Stimulated activated CD4-positive, alpha-beta T cell treated with anti-CD3 and anti-CD28 coated beads, Interleukin-12 subunit alpha, Interleukin-12 subunit beta, amount 100 ng/mL, for 4 hours (primary cell): Measurements from ENCODE around the gene LGALSL.

Experiments
- DNase-seq: peaks from one replicate; pipeline ENCODE4 v3.0.0-alpha.2; 2020

LGALSL gene

DNA sequence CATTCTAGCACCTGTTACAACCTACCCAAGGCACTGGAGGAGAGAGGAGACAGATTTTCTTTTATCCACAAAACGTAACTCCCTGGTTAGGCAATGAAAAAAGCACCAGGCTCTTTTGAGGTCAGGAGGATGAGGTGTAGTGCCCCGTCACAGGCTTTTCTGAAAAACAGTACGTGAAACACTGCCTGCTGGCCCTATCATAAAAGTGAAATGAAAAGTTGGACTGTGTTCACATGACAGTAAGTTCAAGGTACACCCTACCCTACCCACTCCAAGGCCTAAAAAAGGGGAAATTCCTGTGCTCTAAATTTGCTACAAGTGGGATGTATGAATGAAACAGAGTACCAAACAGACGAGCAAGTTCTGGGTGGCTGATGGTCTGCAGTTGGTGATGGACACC lies 17.6 kb downstream of the LGALSL start:
- no peak for DNase-seq

DNA sequence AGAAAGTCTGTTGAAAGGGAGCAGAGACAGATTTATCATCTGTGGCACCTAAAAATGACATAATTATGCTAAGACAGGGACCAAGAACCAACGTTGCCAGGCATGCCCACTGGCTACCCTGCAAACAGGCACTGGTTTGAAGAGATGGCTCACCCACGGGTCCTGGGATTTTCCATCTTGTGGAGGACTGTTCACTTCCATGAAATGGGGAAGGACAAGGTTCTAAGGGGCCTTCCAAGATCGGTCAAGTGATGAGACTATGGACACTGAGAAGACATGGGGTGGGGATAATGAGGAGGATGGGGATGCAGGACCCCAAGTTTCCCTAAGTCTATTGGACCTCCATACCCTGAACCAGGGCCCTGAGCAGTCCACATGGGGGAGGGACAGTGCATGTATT lies 18.9 kb downstream of the LGALSL start:
- DNase-seq = no peak

DNA sequence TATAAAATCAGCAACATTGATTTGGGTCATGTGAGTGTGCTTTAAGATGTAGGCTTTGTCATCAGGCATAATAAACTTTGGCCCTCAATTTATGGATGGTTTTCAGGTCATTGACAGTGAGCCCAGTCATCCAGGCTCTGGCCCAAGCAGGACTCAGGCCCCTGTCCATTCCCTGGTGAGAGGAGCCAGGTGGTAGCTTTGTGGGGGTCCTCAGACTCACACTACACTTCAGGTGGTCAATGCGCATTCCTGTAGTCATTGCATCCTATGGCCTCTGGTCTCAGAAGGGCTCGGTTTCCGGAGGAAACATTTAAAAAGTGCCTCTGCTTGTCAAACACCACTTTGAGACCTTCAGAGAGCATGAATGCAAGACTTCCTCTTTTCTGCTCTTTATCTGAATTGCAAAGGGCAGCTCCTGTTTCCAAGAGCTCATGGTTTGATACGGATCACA lies 20.2 kb downstream of the LGALSL start:
- no peak for DNase-seq

DNA sequence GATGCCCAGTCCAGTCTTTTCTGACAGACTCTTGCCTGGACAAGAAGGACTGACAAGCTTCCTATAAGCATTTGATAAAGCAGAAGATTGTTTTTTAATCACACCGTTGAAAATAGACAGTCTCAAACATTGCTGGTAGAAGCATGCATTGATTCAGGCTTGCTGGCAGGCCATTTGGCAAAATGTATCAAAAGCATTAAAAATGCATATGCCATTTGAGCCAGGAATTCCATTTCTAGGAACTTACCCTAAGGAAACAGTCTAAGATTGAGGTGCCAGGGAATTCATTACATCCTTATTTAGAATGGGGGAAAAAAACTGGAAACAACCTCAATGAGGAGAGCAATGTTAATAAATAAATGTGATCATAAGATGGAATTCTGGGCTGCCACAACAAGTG lies 20.7 kb downstream of the LGALSL start:
- no peak for DNase-seq

DNA sequence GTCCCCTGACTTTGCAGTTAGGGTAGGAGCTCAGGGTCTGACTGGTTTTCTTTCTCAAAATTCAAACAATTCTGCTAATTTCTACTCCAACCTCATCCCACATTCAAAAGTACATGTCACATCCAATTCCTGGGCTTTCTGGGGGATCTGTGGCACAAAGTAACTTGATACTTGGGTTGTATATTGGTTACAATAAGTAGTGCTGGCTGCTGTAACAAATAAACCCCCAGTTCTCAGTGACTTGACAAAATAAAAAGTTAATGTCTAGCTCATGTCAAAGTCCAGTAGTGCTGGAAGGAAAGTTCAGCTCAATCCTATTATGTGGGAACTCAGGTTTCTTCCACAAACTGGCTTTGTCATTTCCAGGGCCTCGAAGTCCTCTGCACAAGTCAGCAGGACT lies 23.1 kb downstream of the LGALSL start:
- DNase-seq = no peak

DNA sequence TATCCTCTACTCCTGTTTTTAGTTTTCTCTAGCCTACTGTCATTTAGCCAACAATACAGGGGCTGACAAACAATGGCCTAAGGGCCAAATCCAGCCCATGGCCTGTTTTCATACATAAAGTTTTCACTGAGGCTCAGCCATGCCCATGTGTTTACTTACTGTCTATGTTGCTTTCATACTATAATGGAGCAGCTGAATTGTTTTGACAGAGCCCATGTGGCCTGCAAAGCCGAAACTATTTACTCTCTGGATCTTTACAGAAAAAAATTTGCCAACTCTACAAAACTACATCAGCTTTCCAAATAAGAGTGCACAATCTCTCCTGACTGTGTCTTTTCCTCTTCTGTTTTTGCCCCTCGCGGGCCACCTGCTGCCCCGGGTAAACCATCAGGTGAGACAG lies 24.0 kb downstream of the LGALSL start:
- no peak for DNase-seq

DNA sequence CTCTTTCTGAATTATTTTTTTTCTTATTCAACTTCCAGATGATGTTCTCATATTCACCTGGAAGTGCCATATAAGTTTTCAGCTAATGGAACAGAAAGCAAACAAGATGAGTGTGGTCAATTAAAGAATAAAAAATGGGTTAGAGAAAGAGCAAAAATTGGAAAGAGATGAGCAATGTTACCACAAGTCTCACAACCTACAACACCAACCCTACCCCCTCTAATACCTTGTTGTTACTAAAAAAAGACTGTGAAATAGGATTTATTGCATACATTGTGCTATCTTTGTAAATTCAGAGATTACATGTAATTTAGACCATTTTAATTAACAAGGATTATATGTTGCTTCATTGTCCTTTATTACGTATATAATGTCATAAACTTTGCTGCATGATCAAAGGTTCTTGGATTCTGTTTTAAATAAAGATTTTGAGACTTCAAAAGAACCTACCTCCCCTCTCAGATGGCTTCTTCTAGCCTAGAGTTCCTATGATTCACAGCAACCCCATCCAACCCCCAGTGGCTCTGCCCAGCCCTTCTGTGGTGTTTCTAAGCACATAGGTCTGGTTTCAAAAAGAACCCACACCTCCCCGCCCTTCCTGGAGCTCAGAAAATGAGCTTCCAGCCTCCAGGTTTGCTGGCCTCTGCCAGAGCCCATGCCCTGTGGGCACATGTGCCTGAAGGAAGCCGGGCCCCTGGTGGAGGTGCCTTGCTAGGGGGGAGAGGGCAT lies 24.7 kb downstream of the LGALSL start:
- no peak for DNase-seq

DNA sequence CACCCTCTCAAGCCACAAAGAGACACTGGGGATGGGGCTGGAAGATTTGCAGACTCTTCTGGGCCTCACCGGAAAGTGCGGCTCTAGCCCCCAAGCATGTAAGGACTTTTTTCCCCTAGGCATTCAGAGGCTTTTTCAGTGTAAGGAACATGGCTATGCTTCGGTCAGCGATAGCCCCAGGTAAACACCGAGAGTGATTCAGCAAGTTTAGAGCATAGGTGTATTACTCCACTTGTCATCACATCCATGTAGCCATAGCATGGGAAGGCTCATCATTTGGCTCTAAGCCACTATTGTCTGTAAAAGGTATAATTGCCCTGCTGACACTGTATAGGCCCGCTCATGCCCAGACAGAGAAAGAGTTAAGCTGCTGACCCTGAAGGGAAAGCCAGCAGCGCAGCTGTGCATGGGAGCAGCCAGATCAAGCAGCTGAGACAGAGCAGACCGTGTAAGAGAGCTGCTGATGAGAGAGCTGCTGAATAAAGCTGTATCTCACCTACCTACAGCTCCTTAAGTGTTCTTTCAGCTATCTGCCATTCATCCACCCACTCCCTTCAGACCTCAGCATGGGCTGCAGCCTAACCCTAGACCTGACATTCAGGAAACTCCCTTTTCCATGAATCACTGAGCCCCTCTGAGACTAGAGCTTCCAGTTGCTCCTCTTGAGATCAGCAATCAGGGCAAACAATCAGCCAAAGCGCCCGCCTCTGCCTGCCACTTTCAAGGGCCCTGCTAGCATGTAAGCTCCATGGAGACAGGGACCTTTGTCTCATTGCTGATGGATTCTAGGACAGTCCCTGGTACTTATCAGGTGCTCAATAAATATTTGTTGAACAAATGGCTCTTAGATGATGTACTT lies 25.5 kb downstream of the LGALSL start:
- no peak for DNase-seq

DNA sequence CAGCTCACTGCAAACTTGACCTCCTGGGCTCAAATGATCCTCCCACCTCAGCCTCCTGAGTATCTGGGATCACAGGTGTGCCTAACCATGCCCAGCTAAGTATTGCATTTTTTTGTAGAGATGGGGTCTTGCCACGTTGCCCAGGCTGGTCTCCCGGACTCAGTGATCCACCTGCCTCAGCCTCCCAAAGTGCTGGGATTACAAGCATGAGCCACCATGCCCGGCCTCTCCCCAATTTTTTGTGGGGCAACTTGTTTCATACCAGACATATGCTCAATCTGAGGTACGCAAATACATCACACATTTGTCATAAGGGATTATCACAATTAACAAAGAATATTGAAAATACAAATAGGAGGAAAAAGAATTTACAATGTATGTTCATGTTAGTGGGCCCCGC lies 27.7 kb downstream of the LGALSL start:
- DNase-seq = no peak

DNA sequence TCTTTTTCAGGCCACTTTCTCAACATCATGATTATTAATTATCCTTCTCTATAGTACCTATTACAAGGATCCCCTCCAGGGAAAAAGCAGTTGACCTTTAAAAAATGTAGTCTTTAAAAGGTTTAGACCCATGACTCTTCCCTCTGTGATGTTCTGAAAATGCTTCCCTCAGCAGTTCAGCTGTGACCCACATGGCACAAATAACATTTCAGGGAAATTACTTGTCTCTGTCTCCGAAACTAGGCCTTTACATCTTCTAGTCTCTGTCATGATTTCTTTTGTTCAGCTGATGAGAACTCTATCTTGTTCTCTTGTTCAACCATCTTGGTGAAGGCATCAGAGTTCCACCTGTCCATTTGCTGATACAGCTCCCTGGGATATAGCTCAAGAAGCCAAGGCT lies 28.3 kb downstream of the LGALSL start:
- no peak for DNase-seq

DNA sequence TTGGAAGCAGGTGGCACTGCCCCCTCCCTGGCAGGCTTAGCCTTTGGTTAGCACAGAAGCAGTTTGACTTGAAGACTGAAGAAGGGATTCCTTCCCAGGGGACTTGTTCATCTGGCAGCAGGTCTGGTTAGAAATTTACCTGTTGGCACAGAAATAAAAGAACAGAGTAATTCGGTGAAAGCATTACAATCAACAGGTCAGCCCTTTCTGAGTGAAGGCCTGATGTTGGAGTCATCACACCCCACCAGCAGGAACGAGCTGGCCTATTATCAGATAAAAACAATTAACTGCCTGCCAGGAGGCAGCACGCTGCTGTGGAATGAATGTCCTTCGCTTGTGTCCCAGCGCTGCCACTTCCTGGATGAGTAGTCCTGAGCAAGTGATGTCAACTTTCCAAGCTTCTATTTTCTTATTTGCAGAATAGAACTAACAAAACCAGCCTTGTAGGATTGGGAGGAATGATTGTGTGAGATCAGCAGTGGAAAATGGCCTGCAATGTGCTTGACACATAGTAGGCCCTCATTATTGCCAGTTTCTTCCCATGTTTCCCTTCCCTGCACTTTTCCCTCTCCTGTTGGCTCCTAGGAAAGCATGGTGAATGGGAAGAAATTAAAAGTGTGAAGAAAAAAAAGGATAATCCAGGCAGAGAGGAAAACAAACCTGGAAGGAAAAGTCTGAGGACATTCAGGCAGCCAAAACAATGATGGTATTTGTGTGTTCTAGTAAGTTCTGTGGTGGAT lies 29.0 kb downstream of the LGALSL start:
- DNase-seq = no peak

DNA sequence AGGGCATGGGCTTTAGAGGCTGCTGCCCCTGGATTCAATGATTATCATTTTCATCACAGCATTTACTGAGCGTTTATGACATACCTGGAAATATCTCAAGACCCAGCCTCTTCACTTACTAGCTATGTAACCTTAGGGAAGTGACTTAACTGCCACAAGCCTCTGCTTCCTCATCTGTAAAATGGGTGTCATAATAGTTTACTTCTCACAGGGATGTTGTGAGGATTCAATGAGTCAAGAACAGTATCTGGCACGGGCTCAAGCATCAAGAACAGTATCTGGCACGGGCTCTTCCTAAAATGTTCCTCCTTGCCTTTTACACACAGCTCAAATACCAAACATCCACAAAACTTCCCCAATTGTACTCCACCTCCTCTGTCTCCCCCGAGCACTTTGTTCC lies 31.4 kb downstream of the LGALSL start:
- DNase-seq = no peak

DNA sequence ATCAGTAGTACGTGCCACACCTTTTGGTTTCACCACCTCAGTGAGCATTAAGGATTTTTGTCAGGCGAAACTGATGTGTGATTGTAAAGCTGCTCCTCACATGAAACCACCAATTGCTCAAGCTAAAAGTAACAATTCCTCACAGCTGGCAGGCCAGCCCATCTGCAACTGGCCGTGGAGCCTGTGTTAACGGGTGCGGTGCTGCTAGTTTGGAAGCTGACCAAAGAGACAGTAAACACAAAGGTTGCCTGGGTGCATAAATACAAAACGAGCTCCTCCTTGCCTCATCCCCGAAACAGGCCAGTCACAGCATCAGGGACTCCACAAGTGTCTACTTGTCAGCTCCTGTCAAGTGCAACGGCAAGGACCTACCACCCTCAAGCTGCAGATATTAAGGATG lies 32.0 kb downstream of the LGALSL start:
- no peak for DNase-seq

DNA sequence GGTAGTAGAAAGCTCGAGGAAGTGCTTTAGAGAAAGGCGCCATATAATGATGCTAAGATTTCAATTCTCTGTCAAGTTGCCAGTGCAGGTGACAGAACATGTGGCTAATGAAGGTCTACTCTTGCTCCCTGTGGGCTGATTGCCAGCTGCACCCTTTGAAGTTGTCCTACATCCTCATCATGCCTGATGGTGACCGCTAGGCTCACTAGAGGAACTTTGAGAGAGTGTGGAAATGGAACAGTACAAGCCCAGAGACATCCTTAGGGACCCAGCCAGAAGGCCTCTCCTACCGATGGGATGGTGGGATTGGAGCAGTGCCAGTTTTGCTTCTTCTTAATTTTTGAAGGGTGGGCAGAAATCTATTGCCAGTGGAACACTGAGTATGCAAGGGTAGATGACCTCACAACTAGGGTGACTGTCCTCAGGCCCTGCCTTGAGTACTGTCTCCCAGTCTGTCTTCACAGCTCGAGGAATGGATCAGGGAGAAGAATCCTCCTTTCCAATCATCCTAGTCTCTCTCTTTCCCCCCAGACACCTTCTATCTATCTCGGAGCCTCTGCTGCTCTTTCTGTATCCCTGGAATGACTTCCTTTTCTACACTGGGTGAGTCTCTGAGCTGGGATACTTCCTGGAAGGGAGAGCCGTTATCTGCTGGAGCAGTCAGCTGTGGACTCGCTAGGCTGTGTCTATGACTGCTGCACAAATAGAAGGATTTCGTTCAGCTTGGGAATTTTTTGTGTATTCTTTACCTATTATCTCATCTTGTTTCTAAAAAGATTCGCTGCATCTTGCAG lies 33.5 kb downstream of the LGALSL start:
- no peak for DNase-seq

DNA sequence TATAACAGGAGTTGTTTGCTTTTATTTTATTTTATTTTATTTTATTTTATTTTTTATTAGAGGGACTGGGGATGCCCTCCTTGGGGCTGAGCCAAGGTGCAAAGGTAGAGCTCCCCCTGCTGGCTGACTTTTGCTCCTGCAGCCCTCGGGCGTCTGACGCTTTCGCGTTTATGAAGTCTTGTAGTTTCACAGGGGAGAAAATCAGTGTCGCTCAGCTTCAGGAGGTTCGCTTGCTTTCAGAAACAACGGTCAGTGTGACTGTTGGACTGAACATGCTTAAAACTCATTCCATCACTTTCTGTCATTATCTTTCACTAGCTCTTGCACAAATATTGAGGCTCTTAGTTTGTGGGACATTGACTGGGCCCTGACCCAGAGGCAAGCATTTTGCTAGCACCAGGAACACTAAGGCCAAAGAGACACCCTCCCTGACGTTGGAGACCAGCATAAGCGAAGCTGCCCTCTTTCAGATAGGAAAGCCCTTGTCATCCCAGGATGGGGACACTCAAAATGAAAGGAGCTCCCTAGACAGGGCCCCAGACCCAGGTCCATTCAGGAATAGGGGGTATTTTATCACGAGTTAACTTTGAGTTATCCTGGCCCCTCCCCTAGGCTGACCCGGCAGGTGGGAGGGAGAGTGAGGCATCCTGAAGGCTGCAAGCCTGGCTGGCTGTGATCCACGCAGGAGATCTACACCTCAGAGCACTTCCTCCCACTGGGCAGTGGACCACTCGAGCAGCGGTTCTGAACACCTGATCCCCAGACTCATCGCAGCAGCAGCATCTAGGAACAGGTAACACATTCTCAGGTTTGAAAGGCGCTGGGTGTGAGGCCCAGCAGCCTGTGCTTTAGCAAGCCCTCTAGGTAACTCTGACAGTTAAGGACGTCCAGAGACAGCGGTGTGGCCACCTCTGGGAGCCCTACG lies 34.4 kb downstream of the LGALSL start:
- peak; percentile 78 for DNase-seq

DNA sequence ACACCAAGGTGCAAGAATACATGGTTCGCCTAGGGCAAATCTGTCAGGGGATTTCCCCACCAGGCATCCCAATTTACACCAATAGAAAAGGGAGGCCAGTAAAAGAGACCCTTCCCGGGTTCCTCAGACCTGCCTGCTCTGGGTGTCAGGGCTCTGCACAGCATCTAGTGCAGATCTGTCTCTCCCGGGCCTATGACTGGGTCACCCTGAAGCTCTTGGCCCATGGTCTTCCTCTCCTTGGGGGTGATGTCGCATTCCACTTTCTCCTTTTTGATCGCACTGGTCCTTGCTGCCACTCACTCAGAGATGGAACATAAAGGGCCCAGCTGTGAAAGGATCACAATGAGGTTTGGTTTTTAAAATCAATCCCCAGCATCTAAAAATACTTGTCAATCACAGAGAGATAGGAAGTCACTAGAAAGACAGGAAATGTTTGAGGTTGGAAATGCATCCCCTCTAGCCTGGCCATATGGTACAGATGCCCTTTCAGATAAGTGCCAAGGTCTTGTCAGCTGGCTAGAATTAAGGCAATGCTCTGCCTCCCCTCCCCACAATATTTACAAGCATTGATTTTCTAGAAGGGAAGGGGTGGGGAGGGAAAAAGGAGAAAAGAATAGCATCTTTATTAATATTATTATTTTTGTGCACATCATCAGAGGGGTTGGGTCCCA lies 35.3 kb downstream of the LGALSL start:
- DNase-seq = no peak

DNA sequence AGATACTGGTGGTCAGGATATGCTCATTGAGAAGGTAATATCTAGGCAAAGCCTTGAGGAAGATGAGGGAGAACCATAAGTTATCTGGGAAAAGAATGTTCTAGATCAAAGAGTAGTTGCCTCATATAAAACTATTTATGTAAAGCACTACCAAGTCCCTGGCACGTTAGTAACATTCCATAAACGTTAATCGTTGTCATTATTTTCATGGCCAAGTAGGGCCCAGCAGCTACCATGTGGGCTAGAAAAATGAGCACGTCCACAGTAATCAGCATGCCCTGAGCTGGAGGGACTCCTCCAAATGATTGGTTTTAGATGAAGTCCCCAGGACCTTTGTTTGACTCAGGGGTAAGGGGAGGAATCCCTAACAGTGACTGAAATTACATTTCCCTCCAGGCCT lies 37.5 kb downstream of the LGALSL start:
- no peak for DNase-seq

DNA sequence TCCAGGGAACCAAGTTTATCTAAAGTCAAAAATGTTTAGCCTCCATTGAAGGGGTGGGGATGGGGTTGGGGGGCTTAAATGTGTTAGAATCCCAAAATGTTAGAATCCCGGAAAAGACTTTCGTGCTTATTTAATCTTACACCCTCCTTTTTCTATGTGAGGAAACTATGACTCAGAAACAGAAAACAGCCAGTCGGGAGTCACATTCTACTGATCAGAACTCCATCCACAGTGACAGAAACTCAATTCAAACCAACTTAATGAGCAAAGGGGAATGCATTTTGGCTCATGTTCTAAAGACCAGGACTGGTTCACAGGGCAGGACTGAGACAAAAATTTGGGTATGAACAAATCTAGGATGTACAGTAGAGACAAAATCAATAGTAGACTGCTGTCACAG lies 38.3 kb downstream of the LGALSL start:
- DNase-seq = no peak

DNA sequence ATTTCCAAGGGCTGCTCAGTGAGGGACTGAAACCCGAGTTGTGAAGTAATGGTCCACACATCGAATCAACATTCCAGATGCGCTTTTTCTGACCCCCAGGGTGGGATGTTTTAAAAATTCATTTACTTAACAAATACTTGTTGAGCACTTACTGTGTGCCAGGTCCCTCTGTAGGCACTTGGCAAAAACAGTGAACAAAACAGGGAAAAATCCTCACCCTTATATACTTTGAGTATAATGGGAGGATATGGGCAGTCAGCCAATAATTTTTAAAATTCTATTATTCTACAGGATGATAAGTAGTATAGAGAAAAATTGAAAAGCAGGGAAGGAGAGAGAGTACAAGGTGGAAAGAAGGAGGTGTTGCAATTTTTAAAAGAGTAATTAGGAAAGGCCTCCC lies 38.9 kb downstream of the LGALSL start:
- DNase-seq = no peak

DNA sequence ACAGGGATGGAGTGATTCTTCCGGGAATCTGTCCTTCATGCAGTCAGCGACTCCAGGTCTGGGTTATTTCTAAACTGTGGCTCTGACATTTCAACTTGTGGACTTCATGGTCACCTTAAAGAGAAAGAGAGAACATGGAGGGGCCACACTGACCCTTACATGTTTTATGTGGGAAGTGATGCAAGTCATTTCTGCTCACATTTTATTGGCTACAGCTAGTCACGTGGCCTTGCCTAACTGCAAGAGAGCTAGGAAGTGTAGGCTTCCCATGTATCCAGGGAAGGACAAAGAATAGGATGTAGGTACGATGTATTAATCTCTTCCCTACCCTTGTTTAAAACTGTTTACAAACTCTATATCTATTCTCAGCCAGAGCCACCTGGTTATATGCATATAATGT lies 39.8 kb downstream of the LGALSL start:
- DNase-seq = no peak

DNA sequence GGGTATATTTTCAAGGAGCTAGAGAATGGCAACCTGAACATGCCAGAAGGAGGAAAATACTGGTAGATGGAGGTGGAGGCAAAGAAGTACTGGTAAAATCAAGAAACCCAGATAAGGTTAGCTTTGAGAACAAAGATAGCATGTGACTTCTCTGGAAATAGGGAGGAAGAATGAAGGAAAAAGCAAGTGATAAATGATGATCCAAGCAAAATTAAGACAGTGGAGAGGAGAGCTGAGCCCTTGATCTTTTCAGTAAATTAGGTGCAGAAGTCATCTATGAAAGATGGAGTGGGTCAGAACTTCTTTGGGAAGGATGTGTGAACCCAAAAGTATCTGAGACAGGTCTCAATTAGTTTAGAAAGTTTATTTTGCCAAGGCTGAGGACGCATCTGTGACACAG lies 44.5 kb downstream of the LGALSL start:
- DNase-seq = no peak
